Panc1 (cell line): ENCODE data around the gene LRCH1. TPM values are rescaled to one million over a fixed set of nuclear protein-coding genes. Genes with fewer than 3 reads are reported as not detected.
A peak's percentile ranks its signal among the peaks of the same experiment; 100 is the strongest.

ENCODE experiments used
- ATAC-seq: fragments of 200-7000 bp; cut with Tn5 transposase; 2 replicates; pipeline ENCODE4 v1.9.1; 2020; ENCODE audit warnings: mild to moderate bottlenecking, moderate library complexity
- BruUV-seq: library from RNA; stranded (reverse); fragments of 400-500 nt; replicated peaks from 2 replicates; lab custom pipeline; 2021; lab: Mats Ljungman, UMichigan
- CTCF ChIA-PET: fragments of 300-600 bp; sonication (Branson Sonifier 250); formaldehyde crosslinking; loops from one replicate; lab custom pipeline; 2022; ENCODE audit warnings: antibody characterized with exemption; lab: Charles Lee
- POLR2A ChIA-PET: fragments of 300-600 bp; sonication (Branson Sonifier 250); formaldehyde crosslinking; loops from one replicate; lab custom pipeline; 2022; ENCODE audit warnings: antibody characterized with exemption; lab: Charles Lee
- DNase-seq: peaks from one replicate; pipeline ENCODE4 v3.0.0-alpha.2; 2010; ENCODE audit warnings: low read depth, low spot score
- H3K27ac ChIP-seq: 2 replicates; pipeline ENCODE4 v1.5.1; 2011; ENCODE audit warnings: mild to moderate bottlenecking, low read length, inconsistent platforms
- H3K27me3 ChIP-seq: fragments of 200-500 bp; sonication (Bioruptor generic); 2 replicates; pipeline ENCODE4 v1.6.0; 2014; ENCODE audit warnings: low read length, inconsistent platforms; ENCODE audit not compliant: control insufficient read depth, insufficient read depth
- H3K36me3 ChIP-seq: fragments of 200-500 bp; sonication (Bioruptor generic); 2 replicates; pipeline ENCODE4 v1.5.1; 2014; ENCODE audit warnings: inconsistent platforms, mild to moderate bottlenecking, low read length, moderate library complexity; ENCODE audit not compliant: control insufficient read depth, insufficient read depth
- H3K4me1 ChIP-seq: 2 replicates; pipeline ENCODE4 v1.5.1; 2011; ENCODE audit warnings: inconsistent platforms, mild to moderate bottlenecking, low read length, moderate library complexity; ENCODE audit not compliant: control insufficient read depth, insufficient read depth
- H3K4me3 ChIP-seq, 2 experiments: 2 replicates each; pipeline ENCODE4 v1.5.1; 2011 to 2012; ENCODE audit warnings: low read depth in 2 of 2, low read length in 2 of 2, mild to moderate bottlenecking in 2 of 2, inconsistent platforms in 1 of 2, moderate library complexity in 1 of 2
- H3K9me3 ChIP-seq: fragments of 200-500 bp; sonication (Bioruptor generic); 2 replicates; pipeline ENCODE4 v1.5.1; 2014; ENCODE audit warnings: low read depth, mild to moderate bottlenecking, inconsistent platforms, low read length, moderate library complexity; ENCODE audit not compliant: control insufficient read depth, insufficient read depth
- CTCF ChIP-seq: fragments of 450-650 bp; IDR thresholded peaks from 2 replicates; pipeline ENCODE4 v1.5.1; 2017; ENCODE audit warnings: mild to moderate bottlenecking
- POLR2AphosphoS5 ChIP-seq: IDR thresholded peaks from 2 replicates; pipeline ENCODE4 v1.6.1; 2012; ENCODE audit warnings: mild to moderate bottlenecking, low read depth, low read length, moderate library complexity
- SIN3A ChIP-seq: IDR thresholded peaks from 2 replicates; pipeline ENCODE4 v1.6.1; 2012; ENCODE audit warnings: low read depth, mild to moderate bottlenecking, low read length, moderate library complexity, borderline replicate concordance; ENCODE audit not compliant: insufficient read depth
- TCF7L2 ChIP-seq: IDR thresholded peaks from 2 replicates; pipeline ENCODE4 v1.6.1; 2011; ENCODE audit warnings: mild to moderate bottlenecking, low read depth, low read length, inconsistent platforms
- in situ Hi-C: cut with HindIII; loops from 2 replicates; pipeline ENCODE4 v1.10.0; 2016; ENCODE audit warnings: low sequenced_read_pairs, low pct_unique_long_range_greater_than_20kb
- intact Hi-C: fragments of 100-400 bp; cut with micrococcal nuclease; formaldehyde crosslinking; loops from one replicate; pipeline ENCODE4 v1.10.0; 2022; ENCODE audit not compliant: unreplicated experiment
- total RNA-seq: library from RNA; stranded (reverse); gene quantifications from one replicate; pipeline ENCODE4 v1.2.1, GENCODE V29; 2021; ENCODE audit not compliant: unreplicated experiment
- TF ChIP-seq, protein P1 (sequence below), 2 experiments: IDR thresholded peaks; 2 replicates each; pipeline ENCODE4 v1.6.1; 2011 to 2012; ENCODE audit warnings: low read depth in 2 of 2, control low read depth in 1 of 2, low read length in 1 of 2, mild to moderate bottlenecking in 1 of 2, moderate library complexity in 1 of 2; ENCODE audit not compliant: insufficient read depth in 1 of 2

Gene LRCH1
- total RNA-seq, 1 experiment from 2014 or later, result 7.9 TPM

GRCh38 chr13:46654951-46655350, 102.0 kb downstream of the LRCH1 start:
- no peaks in the 10 kb centered on the region for H3K4me1 ChIP-seq

GRCh38 chr13:46655377-46656180, 102.6 kb downstream of the LRCH1 start:
- intact Hi-C loops (no loop called here), in situ Hi-C loops (no loop called here)
- DNase-seq, result no peak
- Histone ChIP-seq H3K4me3 (no peak overlapping the region), H3K36me3 (no peaks in the 10 kb centered on the region), H3K9me3 (no peaks in the 10 kb centered on the region), H3K4me1 (no peaks in the 10 kb centered on the region), H3K27ac (no peak overlapping the region), H3K27me3 (no peaks in the 10 kb centered on the region)
- no peak for TF ChIP-seq CTCF
- peak; percentile 28; the same call in 1 of the 2 replicates for TF ChIP-seq TCF7L2
- TF ChIP-seq SIN3A, result no peak
- TF ChIP-seq POLR2AphosphoS5, result no peak
- ChIA-PET POLR2A (no interaction called here), CTCF (no interaction called here)
- BruUV-seq, result no TSS peak
- no peak for ATAC-seq

More at GRCh38 chr13:46654951-46655350, 102.0 kb downstream of the LRCH1 start:
- TF ChIP-seq SIN3A (no peak), CTCF (no peak), POLR2AphosphoS5 (no peak), TCF7L2 (no peak)
- TF ChIP-seq, protein P1, sequence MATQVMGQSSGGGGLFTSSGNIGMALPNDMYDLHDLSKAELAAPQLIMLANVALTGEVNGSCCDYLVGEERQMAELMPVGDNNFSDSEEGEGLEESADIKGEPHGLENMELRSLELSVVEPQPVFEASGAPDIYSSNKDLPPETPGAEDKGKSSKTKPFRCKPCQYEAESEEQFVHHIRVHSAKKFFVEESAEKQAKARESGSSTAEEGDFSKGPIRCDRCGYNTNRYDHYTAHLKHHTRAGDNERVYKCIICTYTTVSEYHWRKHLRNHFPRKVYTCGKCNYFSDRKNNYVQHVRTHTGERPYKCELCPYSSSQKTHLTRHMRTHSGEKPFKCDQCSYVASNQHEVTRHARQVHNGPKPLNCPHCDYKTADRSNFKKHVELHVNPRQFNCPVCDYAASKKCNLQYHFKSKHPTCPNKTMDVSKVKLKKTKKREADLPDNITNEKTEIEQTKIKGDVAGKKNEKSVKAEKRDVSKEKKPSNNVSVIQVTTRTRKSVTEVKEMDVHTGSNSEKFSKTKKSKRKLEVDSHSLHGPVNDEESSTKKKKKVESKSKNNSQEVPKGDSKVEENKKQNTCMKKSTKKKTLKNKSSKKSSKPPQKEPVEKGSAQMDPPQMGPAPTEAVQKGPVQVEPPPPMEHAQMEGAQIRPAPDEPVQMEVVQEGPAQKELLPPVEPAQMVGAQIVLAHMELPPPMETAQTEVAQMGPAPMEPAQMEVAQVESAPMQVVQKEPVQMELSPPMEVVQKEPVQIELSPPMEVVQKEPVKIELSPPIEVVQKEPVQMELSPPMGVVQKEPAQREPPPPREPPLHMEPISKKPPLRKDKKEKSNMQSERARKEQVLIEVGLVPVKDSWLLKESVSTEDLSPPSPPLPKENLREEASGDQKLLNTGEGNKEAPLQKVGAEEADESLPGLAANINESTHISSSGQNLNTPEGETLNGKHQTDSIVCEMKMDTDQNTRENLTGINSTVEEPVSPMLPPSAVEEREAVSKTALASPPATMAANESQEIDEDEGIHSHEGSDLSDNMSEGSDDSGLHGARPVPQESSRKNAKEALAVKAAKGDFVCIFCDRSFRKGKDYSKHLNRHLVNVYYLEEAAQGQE (IDR thresholded peaks at IDR 0.05; ENCODE audit: insufficient read depth in 1 of 2, low read depth in 2 of 2, low read length in 1 of 2), result no peak
- no peaks in the 10 kb centered on the region for H3K27me3 ChIP-seq
- no peak overlapping the region for H3K27ac ChIP-seq
- ATAC-seq (no peak), DNase-seq (no peak)
- H3K36me3 ChIP-seq, result no peaks in the 10 kb centered on the region
- no TSS peak for BruUV-seq
- H3K9me3 ChIP-seq, result no peaks in the 10 kb centered on the region
- ChIA-PET POLR2A (no interaction called here), CTCF (no interaction called here)
- H3K4me3 ChIP-seq, result no peak overlapping the region
- in situ Hi-C loops (no loop called here), intact Hi-C loops (no loop called here)
